Smooth muscle cell of the pulmonary artery (primary cell): ENCODE measurements around the gene TRANK1. TPM values are rescaled to one million over a fixed set of nuclear protein-coding genes. Genes with fewer than 3 reads are reported as not detected.

Experiments
- total RNA-seq: library from RNA; depleted of rRNA; stranded (reverse); fragments of >200 nt; gene quantifications from 2 replicates; pipeline ENCODE4 v1.2.3, GENCODE V29; 2014

Gene TRANK1
- 10.3 and 15.6 TPM in 2 replicates for total RNA-seq

DNA sequence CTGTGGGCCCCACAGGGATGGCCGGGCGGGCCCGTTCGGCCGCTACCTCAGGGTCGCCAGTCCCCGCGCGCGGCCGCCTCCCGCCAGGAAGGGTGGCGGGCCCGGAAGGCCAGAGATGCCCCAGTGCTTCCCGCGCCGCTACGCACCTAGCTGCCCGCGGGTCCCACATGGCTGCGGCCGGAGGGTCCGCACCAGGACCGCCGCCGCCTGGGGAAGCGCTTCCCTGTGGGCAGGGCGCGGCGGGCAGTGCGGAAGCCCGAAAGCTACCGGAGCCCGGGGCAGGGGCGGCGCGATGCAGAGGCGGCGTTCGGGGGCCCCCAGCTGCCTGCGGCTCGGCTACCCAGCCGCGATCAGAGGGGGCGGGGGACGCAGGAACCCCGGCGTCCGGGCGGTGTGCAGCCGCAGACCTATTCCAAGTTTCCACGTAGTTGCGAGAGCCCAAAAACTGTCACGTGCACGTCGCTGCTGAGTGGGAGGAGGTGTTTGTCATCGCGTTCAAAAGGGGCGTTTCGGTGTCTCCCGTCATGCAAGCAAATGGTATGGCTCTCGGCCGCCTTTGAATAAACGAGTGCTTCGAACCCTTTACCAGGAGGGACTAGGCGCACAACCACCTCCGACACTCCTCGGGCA lies at the start of gene TRANK1:
TRANK1 (minus strand) TSS at position 414 of the 630 bp plus-strand sequence; CDS start at position 169, 245 bp downstream.

DNA sequence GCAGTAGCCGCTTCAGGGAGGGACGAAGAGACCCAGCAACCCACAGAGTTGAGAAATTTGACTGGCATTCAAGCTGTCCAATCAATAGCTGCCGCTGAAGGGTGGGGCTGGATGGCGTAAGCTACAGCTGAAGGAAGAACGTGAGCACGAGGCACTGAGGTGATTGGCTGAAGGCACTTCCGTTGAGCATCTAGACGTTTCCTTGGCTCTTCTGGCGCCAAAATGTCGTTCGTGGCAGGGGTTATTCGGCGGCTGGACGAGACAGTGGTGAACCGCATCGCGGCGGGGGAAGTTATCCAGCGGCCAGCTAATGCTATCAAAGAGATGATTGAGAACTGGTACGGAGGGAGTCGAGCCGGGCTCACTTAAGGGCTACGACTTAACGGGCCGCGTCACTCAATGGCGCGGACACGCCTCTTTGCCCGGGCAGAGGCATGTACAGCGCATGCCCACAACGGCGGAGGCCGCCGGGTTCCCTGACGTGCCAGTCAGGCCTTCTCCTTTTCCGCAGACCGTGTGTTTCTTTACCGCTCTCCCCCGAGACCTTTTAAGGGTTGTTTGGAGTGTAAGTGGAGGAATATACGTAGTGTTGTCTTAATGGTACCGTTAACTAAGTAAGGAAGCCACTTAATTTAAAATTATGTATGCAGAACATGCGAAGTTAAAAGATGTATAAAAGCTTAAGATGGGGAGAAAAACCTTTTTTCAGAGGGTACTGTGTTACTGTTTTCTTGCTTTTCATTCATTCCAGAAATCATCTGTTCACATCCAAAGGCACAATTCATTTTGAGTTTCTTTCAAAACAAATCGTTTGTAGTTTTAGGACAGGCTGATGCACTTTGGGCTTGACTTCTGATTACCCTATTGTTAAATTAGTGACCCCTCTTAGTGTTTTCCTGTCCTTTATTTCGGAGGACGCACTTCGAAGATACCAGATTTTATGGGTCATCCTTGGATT lies 48.8 kb upstream of the TRANK1 start, which contains the start of gene MLH1:
MLH1 (plus strand) TSS at position 193 of the 958 bp plus-strand sequence; CDS start at position 223, 30 bp downstream.

DNA sequence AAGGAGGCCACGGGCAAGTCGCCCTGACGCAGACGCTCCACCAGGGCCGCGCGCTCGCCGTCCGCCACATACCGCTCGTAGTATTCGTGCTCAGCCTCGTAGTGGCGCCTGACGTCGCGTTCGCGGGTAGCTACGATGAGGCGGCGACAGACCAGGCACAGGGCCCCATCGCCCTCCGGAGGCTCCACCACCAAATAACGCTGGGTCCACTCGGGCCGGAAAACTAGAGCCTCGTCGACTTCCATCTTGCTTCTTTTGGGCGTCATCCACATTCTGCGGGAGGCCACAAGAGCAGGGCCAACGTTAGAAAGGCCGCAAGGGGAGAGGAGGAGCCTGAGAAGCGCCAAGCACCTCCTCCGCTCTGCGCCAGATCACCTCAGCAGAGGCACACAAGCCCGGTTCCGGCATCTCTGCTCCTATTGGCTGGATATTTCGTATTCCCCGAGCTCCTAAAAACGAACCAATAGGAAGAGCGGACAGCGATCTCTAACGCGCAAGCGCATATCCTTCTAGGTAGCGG lies 48.0 kb upstream of the TRANK1 start, which contains the start of gene EPM2AIP1:
EPM2AIP1 (minus strand) TSS at position 326 of the 520 bp plus-strand sequence; CDS start at position 272, 54 bp downstream.

Other genes with a start within 250 kb of the TRANK1 start
- 0.10 and 0.59 TPM in 2 replicates for gene DCLK3, start 180.5 kb downstream of the TRANK1 start, total RNA-seq
- gene EPM2AIP1, start 48.1 kb upstream of the TRANK1 start, total RNA-seq: 11.0 and 12.3 TPM in 2 replicates
- 36.2 and 36.4 TPM in 2 replicates for gene MLH1, start 48.5 kb upstream of the TRANK1 start, total RNA-seq
- 44.6 and 53.3 TPM in 2 replicates for gene LRRFIP2, start 229.5 kb upstream of the TRANK1 start, total RNA-seq